ENCODE data around the gene AGTPBP1. TPM values are rescaled to one million over a fixed set of nuclear protein-coding genes. Genes with fewer than 3 reads are reported as not detected.

AGTPBP1 gene
- polyA plus RNA-seq, 1 donor from 2014 or later, result 17.5 TPM

DNA sequence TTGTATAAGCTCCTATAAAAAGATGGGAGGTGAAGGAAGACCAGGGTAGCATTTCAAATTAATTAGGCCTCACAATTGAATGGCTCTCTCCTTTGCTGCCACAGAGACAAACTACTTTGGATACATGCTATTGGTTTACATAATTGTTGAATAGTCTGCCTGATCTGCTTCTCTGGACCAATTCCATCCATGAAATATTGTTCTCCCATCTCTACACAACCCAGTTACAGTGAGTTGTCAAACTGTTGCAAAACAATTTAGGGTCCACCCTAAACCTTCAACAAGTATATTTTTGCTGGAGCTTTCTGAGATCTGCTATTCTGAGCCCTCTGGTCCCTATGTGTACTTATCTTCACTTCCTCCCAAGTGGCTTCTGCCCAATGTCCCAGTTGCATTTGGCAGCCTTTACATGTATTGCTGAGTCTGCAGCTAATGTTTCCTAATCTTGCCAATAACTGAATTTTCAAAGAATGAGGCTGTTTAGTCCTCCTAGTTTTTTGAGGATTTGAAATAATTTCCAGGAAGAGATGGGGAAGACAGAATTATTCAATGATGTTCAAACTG lies 38.9 kb downstream of the AGTPBP1 start:
- Mint-ChIP-seq H3K9me3 (no peaks in the 10 kb centered on the region), H3K27me3 (no peaks in the 10 kb centered on the region), H3K36me3 (peaks cover 10% of the 10 kb centered on the region), H3K4me3 (no peak overlapping the region), H3K27ac (no peak overlapping the region), H3K4me1 (peaks cover 11 to 26% (median 12%) of the 10 kb centered on the region in 3 donors)

DNA sequence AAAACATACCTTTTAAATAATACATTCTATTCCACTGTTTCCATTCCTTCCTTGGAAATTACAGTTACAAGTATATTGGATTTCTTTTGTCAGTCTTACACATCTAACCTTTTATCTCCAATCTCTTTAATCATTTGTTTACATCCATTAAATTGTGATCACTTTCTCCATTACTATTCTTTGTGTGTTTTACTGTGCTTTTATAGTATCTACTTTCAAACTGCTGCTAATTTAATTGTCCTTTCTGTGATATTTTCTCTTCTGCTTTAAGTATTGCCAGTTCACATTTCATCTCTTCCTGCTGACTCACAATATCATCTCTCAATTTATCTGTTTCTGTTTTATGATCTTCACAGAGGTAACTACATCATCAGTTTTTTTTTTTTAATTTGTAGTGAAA lies 39.6 kb downstream of the AGTPBP1 start:
- peaks cover 11 to 22% (median 11%) of the 10 kb centered on the region in 3 donors for H3K4me1 Mint-ChIP-seq
- no peaks in the 10 kb centered on the region for H3K27me3 Mint-ChIP-seq
- H3K9me3 Mint-ChIP-seq, result no peaks in the 10 kb centered on the region
- H3K4me3 Mint-ChIP-seq, result no peak overlapping the region
- H3K27ac Mint-ChIP-seq, result no peak overlapping the region
- peaks cover 7% of the 10 kb centered on the region for H3K36me3 Mint-ChIP-seq

DNA sequence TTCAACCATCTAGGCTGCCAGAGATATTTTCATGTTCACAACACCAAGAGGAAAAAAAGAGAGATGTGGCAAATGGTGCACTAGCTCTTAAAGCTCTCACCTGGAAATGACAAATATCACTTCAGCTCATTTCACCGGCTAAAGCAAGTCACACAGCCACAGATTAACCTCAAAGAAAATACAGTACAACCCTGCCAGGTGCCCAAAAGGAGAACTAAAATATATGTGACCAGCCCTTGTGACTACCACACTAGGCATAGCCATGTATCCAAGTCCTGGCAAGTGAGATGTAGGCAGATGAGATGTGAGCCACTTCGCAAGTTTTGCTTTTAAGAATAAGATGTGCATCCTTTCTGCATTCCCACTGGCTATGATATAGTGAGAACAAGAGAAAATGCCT lies 41.4 kb downstream of the AGTPBP1 start:
- H3K9me3 Mint-ChIP-seq, result no peaks in the 10 kb centered on the region
- peak overlapping the region in 1 of 3 donors; percentile 41 for H3K27ac Mint-ChIP-seq
- H3K4me3 Mint-ChIP-seq, result no peak overlapping the region
- H3K27me3 Mint-ChIP-seq, result no peaks in the 10 kb centered on the region
- H3K36me3 Mint-ChIP-seq, result peaks cover 2% of the 10 kb centered on the region
- H3K4me1 Mint-ChIP-seq, result peaks cover 8 to 19% (median 11%) of the 10 kb centered on the region in 3 donors

DNA sequence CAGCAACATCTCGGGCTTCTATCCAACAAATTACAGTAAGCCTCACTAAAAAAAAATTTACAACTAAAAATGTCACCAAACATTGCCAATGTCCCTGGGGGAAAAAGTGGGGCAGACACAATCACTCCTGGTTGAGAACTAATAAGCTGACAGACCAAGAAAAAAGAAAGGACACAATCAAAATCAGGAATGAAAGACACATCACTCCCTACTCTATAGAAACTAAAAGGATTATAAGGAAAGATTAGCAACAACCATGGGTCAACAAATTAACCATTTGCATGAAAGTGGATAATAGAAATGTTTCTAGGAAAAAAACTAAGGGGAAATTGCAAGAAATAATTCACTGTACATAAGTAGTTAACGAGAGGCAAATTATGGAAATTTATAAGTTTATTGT lies 53.4 kb downstream of the AGTPBP1 start:
- Mint-ChIP-seq H3K27me3 (no peaks in the 10 kb centered on the region), H3K4me3 (no peak overlapping the region), H3K4me1 (peaks cover 0 to 1% (median 0%) of the 10 kb centered on the region in 3 donors), H3K36me3 (peaks cover 13% of the 10 kb centered on the region), H3K27ac (peak overlapping the region in 1 of 3 donors; percentile 32), H3K9me3 (no peaks in the 10 kb centered on the region)

DNA sequence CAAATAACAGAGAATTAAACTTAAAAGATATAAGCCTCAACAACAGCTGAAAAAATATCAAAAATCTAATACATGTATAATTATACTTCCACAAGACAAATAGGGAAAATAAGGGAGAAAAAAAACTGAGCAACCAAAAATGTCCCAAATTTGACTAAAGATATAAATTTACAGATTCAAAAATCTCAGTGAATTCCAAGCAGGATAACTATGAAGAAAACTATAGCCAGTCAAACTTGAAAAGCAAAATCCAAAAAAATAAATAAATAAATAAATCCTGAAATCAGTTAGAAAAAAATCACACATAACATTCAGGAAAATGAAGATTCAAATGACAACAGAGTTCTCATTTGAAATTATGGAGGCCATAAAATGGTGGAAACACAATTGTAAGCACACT lies 56.7 kb downstream of the AGTPBP1 start:
- Mint-ChIP-seq H3K4me3 (no peak overlapping the region), H3K9me3 (no peaks in the 10 kb centered on the region), H3K36me3 (peaks cover 12% of the 10 kb centered on the region), H3K27ac (no peak overlapping the region), H3K27me3 (no peaks in the 10 kb centered on the region), H3K4me1 (peaks cover 0 to 1% (median 0%) of the 10 kb centered on the region in 3 donors)

DNA sequence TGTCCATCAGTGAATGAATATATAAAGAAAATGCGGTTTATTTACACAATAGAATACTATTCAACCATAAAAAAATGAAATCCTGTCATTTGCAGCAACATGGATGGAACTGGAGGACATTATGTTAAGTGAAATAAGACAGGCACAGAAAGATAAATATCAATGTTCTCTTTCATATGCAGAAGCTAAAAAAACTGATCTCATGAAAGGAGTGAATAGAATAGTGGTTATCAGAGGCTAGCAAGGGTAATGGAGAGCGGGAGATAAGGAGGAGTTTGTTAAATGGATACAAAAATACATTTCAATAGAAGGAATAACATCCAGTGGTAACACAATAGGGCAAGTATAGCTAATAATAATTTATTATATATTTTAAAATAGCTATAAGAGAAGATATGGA lies 65.0 kb downstream of the AGTPBP1 start:
- H3K27me3 Mint-ChIP-seq, result no peaks in the 10 kb centered on the region
- H3K4me3 Mint-ChIP-seq, result no peak overlapping the region
- no peaks in the 10 kb centered on the region for H3K4me1 Mint-ChIP-seq
- H3K9me3 Mint-ChIP-seq, result no peaks in the 10 kb centered on the region
- peak overlapping the region in 1 of 3 donors; percentile 13 for H3K27ac Mint-ChIP-seq
- H3K36me3 Mint-ChIP-seq, result peaks cover 5% of the 10 kb centered on the region

DNA sequence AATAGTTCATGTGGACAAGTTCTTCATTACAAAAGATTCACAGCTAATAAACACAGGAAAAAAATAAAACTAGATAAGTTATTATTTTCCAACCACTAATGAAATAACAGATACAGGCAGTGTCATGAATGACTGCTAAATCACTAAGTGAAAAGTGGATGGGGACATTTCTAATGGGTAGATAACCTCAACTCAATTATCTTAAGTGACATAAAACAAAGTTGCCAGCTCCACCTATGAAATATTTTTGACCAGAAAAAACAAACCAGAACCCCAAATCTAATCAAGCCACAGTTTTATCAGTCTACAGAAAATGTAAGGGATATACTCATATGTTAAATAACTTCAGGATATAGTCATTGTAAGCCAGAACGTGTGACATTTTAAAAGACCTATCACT lies 74.4 kb downstream of the AGTPBP1 start:
- Mint-ChIP-seq H3K4me3 (no peak overlapping the region), H3K36me3 (peaks cover 4% of the 10 kb centered on the region), H3K27me3 (no peaks in the 10 kb centered on the region), H3K4me1 (no peaks in the 10 kb centered on the region), H3K27ac (no peak overlapping the region), H3K9me3 (no peaks in the 10 kb centered on the region)

DNA sequence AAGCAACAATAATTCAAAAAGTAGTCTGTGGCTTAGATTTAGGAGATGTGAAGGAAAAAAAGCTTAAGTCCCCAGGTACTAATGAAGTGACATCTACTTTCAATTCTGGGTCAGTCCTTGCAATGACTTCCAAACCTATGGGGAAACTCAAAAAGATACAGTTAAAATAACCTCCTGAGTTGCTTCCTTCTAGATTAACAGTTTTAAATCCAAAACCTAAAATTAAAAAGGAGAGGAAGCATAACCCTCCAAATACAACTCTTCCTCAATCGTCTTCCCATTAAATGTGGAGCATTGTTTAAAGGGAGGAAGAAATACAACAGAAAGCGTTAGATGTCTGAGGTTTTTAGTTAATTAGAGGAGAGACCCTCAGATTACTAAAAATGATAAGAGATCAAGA lies 75.7 kb downstream of the AGTPBP1 start:
- no peaks in the 10 kb centered on the region for H3K9me3 Mint-ChIP-seq
- no peaks in the 10 kb centered on the region for H3K4me1 Mint-ChIP-seq
- no peaks in the 10 kb centered on the region for H3K27me3 Mint-ChIP-seq
- H3K36me3 Mint-ChIP-seq, result peaks cover 2% of the 10 kb centered on the region
- H3K27ac Mint-ChIP-seq, result no peak overlapping the region
- H3K4me3 Mint-ChIP-seq, result no peak overlapping the region

DNA sequence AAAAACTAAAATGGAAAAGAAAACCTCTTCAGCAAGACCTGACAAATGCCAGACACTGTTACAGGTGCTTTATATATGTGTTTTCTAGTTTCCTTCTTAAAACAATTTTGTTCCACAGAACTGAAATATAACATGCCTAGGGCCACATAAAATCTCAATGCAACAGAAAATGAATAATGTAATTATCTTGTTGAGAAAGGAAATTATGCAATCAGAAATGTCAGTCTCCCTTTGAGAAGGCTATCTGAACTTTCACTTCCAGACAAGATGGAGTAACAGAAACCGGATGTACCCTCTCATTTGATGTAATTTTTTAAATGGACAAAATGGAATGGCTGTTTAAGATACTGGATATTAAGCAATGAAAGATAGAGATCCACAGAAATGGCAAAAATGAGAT lies 79.2 kb downstream of the AGTPBP1 start:
- peaks cover 2% of the 10 kb centered on the region for H3K36me3 Mint-ChIP-seq
- H3K27me3 Mint-ChIP-seq, result no peaks in the 10 kb centered on the region
- no peaks in the 10 kb centered on the region for H3K4me1 Mint-ChIP-seq
- H3K4me3 Mint-ChIP-seq, result no peak overlapping the region
- H3K9me3 Mint-ChIP-seq, result no peaks in the 10 kb centered on the region
- H3K27ac Mint-ChIP-seq, result peak overlapping the region in 1 of 3 donors; percentile 33

DNA sequence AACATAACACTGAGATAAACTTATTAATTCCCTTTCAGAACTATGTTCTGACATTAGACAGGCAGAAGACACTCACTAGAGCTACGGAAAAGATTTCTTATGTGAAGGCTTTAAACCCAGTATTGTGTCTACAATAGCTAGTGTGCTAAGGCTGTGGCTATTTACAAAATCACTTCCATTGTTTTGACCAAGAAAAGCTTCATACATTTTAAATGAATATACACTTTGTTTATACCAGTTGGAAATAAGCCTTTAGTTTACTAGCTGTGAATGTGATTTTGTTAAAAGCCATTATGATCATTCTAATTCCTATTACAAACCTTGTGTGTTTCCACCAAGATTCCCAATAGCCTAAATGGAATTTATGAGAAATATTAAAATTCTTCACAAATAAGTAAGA lies 83.0 kb downstream of the AGTPBP1 start:
- no peak overlapping the region for H3K27ac Mint-ChIP-seq
- H3K4me3 Mint-ChIP-seq, result no peak overlapping the region
- peaks cover 5% of the 10 kb centered on the region for H3K36me3 Mint-ChIP-seq
- H3K27me3 Mint-ChIP-seq, result no peaks in the 10 kb centered on the region
- no peaks in the 10 kb centered on the region for H3K9me3 Mint-ChIP-seq
- no peaks in the 10 kb centered on the region for H3K4me1 Mint-ChIP-seq

DNA sequence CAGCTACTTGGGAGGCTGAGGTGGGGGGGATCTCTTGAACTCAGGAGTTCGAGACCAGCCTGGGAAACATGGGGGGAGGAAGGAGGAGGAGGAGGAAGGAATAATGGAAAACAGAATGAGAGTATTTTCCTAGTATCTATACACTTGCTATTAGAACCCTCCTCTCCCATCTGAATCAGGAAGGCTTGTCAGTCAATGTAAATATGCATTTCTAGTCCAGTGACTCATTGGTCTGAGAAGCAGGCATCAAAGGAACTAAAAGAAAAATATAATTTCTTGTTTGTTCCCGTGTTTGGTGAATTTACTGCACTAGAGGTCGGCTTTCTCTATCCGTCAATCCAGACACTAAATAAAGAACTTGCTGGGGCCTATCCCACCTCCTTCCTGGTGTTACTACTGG lies 88.6 kb downstream of the AGTPBP1 start:
- Mint-ChIP-seq H3K36me3 (peaks cover 17% of the 10 kb centered on the region), H3K9me3 (no peaks in the 10 kb centered on the region), H3K4me1 (peaks cover 0 to 5% (median 0%) of the 10 kb centered on the region in 3 donors), H3K27ac (no peak overlapping the region), H3K27me3 (no peaks in the 10 kb centered on the region), H3K4me3 (no peak overlapping the region)

DNA sequence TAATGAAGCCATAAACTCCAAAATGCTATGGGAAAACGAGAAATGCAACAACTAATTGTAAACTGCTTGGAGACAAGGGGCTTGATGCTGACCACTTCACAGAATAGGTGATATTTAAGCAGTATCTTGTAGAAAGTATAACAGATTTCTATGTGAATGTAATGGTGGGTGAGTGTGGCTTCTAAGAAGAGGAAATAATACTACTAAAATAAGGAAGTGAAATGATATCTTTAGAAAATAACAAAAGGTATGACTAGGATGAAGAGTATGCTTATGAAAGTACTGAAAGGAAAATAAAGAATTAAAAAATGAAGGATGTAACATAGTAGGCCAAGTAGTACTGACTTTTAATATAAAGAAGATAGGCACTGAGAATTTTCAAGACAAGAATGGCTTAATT lies 94.2 kb downstream of the AGTPBP1 start:
- no peaks in the 10 kb centered on the region for H3K9me3 Mint-ChIP-seq
- H3K27me3 Mint-ChIP-seq, result no peaks in the 10 kb centered on the region
- peak overlapping the region in 2 of 4 donors; percentile 46 to 65 for H3K4me3 Mint-ChIP-seq
- peaks cover 16% of the 10 kb centered on the region for H3K36me3 Mint-ChIP-seq
- peaks cover 10 to 13% (median 13%) of the 10 kb centered on the region in 3 donors for H3K4me1 Mint-ChIP-seq
- H3K27ac Mint-ChIP-seq, result peak overlapping the region in 2 of 3 donors; percentile 13 to 42

DNA sequence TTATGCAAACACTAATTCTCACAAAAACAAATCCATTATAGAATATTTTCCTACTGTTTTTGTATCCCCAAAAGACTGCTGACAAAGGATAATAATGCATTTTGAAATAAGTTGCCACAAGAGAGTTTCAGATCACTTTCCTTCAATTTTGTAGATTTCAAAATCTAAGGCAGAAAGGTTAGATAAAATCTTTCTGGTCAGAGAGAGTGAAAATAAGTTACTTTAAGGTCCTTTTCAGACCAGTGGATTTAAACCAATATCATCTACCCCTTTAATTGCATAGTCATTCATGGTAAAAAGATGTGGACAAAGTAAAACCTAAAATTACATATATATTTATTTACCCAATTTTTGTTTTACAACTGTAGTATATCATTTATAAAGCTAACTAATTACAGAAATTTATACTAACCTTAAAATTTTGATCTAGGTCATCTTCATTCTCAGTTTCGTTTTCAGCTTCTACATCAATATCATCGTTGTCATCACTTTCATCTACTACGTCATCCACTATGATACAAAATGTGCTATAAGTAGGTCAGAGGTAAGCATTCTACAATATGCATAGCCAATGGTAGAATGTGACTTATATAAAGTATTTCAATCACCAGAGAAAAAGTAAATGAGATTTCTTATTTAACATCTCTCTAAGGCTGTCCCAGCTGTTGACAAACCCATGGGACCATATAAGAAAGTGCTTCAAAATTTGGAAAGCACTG lies 95.7 kb downstream of the AGTPBP1 start:
- no peaks in the 10 kb centered on the region for H3K27me3 Mint-ChIP-seq
- no peak overlapping the region for H3K4me3 Mint-ChIP-seq
- H3K36me3 Mint-ChIP-seq, result peaks cover 16% of the 10 kb centered on the region
- peaks cover 10 to 13% (median 13%) of the 10 kb centered on the region in 3 donors for H3K4me1 Mint-ChIP-seq
- H3K27ac Mint-ChIP-seq, result peak overlapping the region in 1 of 3 donors; percentile 7
- no peaks in the 10 kb centered on the region for H3K9me3 Mint-ChIP-seq

DNA sequence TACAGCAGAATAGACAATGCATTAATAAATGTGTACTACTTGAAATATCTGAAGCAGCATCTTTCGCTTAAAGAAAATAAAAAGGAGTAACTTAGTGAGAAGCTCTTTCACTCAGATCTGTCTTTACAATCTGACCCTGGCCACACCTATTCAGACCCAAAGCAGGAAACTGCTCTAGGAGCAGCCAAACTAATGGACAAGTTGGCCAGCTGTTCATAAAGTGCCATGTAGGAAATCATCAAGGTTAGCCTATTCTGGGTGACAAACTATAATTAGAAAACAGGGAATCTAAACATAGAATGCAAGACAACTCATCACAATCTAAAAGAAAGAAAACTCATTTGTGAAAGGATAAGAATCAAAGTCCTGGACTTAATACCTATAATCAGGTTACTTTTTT lies 101.3 kb downstream of the AGTPBP1 start:
- Mint-ChIP-seq H3K27me3 (no peaks in the 10 kb centered on the region), H3K9me3 (no peaks in the 10 kb centered on the region), H3K4me1 (peaks cover 0 to 4% (median 2%) of the 10 kb centered on the region in 3 donors), H3K36me3 (peaks cover 5% of the 10 kb centered on the region), H3K4me3 (no peak overlapping the region), H3K27ac (no peak overlapping the region)

DNA sequence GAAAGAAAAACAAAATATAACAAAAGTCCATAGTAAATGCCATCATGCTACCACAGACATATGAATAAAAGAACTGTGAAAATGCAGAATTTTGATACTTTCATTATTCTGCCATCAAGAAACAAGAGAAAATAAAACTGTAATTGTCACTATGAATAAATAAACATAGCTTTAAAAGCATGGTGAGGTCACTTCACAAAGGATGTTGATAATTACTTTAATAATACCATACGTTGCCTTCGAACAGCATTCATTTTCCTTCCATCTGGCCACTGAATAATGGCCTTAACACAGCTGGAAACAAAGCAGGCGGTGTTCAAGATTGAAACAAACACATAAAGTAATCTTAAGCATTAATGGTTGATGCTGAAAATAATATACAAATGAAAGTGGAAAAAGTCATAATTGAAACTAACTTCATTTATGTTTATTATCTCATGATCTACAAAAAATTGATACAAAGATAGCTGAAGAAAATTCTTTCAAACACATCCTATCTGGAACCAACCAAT lies 102.0 kb downstream of the AGTPBP1 start:
- peak overlapping the region in 1 of 3 donors; percentile 53 for H3K27ac Mint-ChIP-seq
- no peaks in the 10 kb centered on the region for H3K4me1 Mint-ChIP-seq
- no peaks in the 10 kb centered on the region for H3K9me3 Mint-ChIP-seq
- H3K4me3 Mint-ChIP-seq, result no peak overlapping the region
- H3K36me3 Mint-ChIP-seq, result peaks cover 3% of the 10 kb centered on the region
- H3K27me3 Mint-ChIP-seq, result no peaks in the 10 kb centered on the region

DNA sequence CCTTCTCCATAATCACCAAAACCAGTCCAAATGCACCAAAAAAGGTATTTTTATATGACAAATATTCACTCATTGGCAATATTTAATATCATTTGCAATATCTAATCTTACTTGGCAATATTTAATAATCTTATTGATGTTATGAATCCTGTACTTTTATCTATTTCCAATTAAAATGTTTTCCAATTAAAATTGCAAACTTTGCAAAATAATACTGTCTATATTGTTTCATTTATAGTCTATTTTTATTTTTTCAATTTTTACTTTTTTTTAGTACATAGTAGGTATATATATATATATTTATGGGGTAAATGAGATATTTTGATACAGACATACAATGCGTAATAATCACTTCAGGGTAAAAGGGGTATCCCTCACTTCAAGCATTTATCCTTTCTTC lies 109.9 kb downstream of the AGTPBP1 start:
- Mint-ChIP-seq H3K27ac (no peak overlapping the region), H3K9me3 (no peaks in the 10 kb centered on the region), H3K4me3 (no peak overlapping the region), H3K36me3 (peaks cover 5% of the 10 kb centered on the region), H3K4me1 (no peaks in the 10 kb centered on the region), H3K27me3 (no peaks in the 10 kb centered on the region)
